ENCODE measurements around the gene FBXW5.

The FBXW5 gene

DNA sequence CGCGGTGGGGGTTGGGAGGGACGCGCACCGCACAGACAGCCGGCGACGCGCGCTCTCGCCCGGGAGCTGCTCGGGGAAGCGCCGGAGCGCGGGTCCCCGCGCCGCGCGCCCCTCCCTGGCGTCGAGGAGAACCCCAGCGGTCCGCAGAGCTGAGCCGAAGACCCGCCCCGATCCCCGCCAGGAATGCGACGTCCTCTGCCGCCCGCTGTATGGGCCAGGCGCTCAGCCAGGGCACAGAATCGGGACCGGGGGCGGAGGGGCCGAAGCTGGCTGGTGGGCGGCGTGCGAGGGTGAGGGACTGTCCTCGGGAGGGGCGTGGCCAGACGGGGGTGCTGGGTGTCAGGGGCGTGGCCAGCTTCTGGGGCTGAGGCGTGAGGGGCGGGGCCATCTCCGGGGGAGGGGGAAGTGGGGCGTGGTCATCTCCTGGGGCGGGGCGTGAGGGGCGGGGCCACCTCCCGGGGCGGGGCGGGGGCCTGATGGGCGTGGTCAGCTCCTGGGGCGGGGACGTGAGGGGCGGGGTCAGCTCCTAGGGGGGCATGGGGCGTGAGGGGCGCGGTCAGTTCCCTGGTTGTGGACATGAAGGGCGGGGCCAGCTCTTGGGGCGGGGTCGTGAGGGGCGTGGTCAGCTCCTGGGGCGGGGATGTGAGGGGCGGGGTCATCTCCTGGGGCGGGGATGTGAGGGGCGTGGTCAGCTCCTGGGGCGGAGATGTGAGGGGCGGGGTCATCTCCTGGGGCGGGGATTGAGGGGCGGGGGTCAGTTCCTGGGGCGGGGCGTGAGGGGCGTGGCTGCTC, 33.7 kb upstream of the FBXW5 start:
- peak; percentile 40 to 60 (median 47) for DNase-seq (ENCODE audit: low read depth in 3 of 3)

DNA sequence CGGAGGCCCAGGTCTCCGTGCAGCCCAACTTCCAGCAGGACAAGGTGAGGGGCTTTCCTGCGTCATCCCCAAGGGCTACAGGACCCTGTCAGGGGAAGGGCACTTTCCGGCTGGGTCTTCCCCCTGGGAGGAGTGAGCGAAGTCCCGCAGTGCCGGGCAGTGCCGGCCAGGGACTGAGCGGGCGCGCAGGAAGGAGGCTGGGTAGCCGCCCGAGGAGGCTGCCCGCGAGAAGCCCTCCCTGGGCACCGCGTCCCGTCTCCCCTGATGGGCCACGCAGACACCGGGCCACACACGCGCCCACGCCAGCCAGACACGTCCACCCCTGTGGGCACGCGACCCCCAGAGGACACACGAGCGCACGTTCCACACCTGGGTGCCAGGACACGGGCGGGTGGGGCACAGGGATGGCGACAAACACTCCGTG, 33.1 kb upstream of the FBXW5 start:
- no peak for DNase-seq (ENCODE audit: low read depth in 3 of 3)

DNA sequence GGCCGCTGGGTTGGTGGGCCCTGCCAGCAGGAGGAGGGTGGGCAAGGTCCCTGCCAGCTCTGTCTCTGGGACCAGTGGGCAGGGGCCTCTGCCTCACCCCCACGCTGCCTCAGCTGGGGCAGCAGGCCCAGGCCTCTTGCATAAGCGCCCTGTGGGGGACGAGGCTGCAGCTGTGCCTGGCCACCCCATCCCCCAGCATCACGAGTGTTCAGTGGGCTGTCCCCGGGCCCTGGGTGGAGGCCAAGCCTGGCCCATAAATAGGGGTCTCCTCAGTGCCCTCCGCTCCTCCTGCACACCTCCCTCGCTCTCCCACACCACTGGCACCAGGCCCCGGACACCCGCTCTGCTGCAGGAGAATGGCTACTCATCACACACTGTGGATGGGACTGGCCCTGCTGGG, 32.7 kb upstream of the FBXW5 start, which contains the start of gene PTGDS:
TSS of gene PTGDS (plus strand) at position 282 of the 400 bp plus-strand sequence. CDS start at position 357, 75 bp downstream.
- DNase-seq (ENCODE audit: low read depth in 3 of 3) = no peak

DNA sequence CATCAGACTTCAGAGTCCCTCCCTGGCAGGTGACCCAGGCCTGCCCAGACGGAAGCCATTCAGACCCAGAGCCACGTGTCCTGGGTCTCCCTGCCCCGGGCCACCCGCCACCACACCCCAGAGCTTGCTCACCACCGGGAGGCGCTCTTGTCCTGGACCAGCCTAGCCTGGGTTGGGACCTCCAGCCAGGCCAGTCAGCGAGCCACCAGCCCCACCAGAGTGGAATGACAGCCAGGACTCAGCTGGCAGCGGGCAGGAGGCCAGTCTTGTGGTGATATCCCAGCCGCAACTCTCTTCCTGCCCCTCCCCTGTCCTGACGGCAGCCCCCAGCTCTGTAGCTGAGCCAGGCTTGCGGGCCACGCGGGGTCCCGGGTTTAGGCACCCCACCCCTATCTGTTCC, 31.1 kb upstream of the FBXW5 start:
- DNase-seq (ENCODE audit: low read depth in 3 of 3) = no peak

DNA sequence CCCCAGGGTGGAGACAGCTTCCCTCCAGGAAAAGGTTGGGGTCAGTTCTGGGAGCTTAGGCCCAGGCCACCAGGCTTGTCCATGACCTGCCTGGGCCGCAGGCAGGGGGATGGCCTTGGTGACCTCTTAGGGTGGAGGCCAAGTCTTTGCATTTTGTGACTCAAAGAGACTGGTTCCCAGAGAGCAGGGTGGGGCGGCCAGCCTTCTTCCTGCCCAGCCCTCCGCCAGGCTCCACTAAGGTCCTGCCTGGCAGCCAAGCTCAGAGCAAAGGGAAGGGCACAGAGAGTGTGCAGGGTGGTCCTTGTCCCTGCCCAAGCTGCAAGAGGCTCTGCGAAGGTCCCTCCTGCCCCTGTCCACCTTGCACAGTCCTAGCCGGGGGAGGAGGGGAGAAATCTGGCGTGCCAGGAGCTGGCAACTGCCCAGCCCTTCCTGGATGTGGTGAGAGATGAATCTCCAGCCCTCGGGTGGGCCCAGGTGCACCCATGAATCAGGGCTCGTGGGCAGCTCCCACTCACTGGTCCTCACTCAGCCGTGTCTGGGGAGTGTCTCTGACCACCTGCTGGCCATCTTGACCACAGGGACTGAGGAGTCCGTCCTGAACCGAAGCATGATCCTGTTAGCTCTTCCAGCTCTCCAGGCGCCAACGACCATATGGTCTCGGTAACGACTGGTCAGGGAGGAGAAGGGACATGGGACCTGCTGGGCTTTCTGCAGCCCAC, 30.4 kb upstream of the FBXW5 start:
- no peak for DNase-seq (ENCODE audit: low read depth in 3 of 3)

DNA sequence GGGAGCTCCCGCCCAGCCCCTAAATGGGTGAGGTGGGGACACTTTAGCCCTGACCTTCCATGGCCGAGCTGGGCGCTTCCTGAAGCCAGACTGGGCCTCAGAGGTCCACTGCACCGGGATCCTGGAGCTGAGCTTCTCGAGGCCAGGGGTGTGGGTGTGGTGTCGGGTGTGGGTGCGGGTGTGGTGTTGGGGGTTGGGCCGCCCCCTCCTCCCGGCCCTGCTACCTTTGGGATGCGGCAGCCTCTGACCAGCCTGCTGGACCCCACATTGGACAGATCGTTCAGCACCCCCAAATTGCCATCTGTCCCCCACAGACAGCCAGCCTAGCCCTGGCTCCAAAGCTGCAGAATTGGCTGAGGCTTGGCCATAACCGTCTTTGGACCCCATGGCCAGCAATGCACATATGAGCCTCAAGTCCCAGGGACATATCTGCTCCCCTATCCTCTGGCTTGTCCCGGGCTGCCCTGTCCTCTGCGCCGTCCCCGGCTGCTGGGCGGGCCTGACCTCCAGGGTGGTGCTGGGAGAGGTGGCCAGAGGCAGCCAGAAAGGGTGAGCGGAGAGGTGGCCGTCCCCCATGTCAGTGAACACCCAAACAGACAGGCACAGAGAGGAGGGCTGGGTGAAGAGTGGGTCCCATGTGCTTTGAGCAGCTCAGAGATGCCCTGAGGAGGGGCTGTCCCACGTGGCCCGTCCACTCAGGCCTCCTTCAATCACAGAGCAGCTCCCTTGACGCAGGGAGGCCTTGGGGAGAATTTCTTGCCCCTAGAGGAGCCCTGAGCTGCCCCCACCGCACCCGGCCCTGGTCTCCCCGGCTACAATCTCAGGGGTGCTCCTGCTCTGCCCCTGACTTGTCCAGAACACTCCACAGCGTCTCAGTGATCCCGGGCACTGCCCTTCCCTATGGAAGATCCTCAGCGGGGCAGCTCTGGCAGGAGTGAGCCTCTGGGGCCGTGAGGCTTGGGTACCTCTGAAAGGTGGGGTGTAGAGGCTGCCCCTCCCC, 29.4 kb upstream of the FBXW5 start:
- no peak for DNase-seq (ENCODE audit: low read depth in 3 of 3)

DNA sequence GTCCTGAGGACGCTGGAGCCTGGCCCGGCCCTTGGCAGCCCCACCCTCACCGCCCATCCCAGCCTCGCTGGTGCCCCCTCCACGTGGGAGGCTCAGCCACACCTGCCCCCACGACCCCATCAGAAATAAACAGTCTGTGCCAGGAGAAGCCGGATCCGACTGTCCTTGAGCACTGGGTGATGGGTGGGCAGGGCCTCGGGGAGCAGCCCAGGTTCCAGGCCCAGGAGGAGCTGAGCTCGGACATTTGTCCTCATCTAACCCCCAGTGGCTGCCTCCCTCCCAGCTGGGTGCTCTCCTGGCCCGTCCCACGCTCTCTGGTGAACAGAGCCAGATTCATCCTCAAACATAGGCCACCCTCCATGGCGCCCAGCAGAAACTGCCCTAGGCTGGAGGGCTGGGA, 28.2 kb upstream of the FBXW5 start:
- no peak for DNase-seq (ENCODE audit: low read depth in 3 of 3)

DNA sequence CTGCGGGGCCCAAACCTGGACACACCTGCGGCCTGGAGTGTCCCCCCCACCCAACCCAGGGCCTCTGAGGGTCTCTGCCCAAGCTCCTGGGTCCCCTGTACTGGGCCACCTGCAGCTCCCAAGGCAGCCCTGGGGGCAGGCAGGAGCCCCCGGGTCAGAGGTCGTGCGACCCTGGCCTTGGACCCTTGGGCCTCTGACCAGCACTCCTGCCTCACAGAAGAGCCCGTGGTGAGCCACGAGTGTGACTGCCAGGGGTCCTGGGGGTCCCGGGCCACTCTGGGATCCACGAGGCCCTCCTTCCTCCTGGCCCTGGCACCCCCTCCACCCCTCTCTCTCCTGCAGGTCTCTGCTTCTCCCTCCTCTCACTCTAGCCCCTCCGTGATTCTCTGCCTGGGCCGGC, 27.8 kb upstream of the FBXW5 start:
- DNase-seq (ENCODE audit: low read depth in 3 of 3) = no peak

DNA sequence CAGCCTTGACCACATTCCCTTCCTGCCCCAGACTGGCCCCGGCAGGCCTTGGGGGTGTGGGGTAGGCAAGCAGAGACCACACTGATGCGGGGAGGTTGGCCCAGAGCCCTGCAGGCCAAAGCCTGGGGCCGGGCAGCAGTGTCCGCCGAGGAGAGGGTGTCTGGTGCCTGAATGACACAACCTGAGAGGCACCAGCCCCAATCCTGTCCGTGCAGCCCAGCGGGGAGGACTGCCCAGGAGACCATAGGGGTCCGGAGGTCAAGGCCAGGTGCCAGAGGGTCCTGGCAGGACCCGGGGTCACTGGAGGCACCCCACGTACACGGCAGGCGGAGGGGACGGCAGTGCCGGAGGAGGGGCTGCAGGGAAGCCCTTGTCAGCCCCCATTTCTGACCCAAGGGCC, 27.2 kb upstream of the FBXW5 start:
- DNase-seq (ENCODE audit: low read depth in 3 of 3) = no peak

DNA sequence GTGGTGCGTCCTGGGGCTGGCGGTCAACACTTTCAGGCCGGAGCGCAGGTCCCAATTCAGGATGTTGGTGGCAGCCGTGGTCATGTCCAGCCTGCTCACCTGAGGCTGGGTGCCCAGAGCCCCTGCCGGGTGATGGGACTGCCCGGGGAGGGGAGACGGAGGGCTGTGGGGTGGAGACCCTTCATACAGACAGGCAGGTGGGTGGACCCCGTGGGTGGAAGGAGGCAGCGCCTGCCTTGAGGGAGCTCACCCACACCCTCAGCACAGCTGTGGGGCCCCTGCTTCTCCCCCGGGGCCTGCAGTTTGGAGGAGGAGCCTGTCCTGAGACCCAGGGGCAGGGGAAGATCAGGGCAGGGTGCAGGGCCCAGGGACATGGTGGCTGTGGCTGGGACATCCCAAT, 25.8 kb upstream of the FBXW5 start:
- DNase-seq (ENCODE audit: low read depth in 3 of 3) = no peak

DNA sequence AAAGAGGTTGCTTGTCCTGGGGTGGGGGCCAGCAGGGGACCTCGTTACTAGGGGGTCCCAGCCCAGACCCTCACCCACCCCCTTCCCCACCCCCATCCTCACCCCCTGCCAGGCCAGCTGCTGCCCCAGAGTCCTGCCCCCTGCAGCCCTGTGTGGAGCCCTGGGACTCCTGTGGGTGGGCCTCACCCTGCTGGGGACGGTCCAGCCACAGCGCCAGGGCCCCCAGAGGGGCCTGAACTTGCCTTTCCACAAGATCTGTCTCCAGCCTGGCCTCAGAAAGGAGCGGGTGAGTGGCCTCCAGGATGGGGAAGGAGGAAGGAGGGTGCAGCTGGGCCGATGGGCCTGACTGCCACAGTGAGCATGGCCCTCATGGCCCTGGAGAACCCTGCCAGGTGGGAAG, 25.2 kb upstream of the FBXW5 start:
- DNase-seq (ENCODE audit: low read depth in 3 of 3) = no peak

DNA sequence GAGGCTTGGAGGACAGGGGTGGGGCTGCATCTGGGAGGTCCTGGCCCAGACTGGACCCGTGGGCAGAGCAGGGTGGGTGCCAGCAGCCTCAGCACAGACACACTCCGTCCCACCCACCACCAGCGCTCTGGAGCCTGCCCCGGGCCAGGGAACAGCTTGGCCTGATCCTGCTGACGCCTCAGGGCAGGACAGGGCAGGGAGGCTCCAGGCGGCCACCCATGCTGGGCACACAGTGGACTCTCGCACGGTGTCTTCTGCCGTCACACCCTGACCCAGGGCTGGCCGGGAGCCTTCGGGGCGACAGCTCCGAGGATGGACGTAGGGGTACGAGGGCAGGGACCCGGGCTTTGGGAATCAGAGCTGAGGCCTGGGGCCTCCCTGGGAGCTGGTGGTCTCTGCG, 24.6 kb upstream of the FBXW5 start:
- no peak for DNase-seq (ENCODE audit: low read depth in 3 of 3)

DNA sequence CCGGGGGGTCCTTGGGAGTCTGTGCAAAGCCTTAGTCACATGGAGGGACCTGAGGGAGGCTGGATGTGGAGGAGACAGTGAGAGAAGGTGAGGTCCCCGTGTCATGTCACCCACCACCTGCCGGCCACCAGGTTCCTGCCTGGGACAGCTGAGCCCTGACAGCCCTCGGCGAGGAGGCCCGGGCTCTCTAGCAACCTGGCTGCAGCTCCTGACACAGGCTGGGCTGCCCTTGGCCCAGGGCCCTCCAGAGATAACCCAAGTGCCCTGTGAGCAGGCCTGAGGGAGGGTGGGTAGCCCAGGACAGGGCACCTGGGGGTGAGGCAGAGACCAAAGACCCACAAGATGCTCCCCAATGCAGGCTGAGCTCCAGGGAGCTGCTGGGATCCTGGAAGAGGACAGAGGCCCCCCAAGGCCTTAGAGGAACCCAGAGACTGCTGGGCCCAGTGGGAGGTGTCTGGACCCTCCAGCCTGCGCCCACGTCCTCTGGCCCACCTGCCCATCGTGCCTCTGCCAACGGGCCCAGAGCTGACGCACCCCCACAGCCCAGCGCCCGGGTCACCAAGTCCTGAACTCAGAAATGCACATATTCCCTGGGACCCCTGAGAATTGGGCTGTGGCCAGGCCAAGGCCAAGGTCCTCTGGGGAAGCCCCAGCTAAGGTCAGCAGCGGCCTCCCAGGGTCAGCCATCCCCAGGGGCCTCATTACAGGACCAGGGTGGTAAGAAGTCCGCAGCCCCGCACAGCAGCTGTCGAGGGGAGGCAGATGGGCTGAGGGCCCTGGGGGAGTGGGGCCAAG, 24.0 kb upstream of the FBXW5 start:
- DNase-seq (ENCODE audit: low read depth in 3 of 3) = no peak

DNA sequence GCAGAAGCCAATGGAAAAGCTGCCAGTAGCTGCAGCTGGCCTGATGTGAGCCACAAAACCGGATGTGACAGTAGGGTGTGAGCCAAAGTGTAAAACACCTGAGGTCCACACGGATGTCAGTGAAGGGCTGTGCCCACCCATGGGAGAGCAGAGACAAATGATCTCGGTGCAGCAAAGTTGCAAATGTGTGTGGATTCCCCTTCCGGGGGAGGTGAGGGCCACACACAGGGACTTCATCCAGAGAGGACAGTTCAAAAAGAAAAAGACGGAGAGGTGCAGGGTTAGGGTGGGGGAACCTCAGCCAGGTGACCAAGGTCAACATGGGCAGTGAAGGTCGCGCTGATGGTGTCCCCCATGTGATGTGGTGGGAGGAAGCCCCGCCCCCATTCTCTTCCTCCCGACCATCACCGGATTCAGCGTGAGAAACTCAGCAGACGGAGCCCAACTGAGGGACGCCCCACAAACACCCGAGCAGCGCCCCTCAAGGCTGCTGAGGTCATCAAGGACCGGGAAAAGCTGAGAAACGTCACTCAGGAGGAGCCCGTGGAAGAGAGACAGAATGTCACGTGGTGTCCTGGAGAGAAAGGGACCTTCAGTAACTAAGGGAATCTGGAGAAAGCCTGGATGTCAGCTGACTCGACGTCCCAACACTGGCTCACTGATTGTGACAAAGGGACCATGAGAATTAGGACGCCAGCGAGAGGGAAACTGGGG, 21.4 kb upstream of the FBXW5 start:
- DNase-seq (ENCODE audit: low read depth in 3 of 3) = no peak

DNA sequence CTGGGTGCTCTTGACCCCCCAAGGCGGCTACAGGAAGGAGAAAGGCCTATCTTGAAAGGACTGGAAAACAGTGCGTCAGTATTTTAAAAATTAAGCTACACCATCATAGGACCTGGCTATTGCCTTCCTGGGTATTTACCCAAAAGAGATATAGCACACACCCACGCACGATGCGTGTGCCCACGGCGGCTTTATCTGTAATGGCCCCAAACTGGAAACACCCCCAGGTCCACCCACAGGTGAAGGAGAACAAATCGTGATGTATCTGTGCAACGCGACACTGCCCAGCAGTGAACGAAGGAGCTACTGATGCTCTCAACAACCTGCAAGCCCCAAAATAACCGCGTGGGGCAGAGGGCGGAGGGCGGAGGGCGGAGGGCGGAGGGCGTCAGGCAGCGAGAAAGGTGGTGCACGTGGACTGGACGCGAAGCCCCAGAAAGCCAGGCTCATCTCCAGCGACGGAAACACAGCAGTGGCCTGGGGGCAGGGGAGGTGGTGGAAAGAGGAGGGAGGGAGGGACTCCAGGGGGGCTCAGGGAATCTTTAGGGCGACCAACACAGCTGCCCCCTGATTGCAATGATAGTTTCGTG, 20.4 kb upstream of the FBXW5 start:
- DNase-seq (ENCODE audit: low read depth in 3 of 3) = no peak

DNA sequence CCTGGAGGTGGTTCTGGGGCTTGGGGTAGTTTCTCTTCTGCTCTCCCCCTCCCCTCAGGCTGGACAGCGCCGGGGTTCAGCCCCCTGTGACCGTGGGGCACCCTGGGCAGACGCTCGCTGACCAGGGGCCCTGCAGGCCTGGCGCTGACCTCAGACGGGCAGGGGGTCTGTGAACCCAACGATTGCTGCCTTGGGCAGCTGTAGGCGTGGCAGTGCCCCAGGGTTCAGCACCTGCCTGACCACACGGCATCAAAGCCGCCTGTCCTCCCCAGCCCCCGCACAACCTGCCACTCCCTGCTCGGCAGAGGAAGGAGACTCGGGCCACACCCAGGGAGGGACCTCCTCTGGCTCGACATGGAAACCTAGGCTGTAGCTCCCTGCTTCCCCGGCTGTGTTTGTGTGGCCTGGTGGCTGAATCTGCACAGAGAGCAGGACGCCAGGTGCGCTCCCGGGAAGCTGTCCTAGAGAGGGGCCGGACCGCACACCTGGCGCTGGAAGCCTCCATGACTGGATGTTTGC, 19.7 kb upstream of the FBXW5 start:
- no peak for DNase-seq (ENCODE audit: low read depth in 3 of 3)

DNA sequence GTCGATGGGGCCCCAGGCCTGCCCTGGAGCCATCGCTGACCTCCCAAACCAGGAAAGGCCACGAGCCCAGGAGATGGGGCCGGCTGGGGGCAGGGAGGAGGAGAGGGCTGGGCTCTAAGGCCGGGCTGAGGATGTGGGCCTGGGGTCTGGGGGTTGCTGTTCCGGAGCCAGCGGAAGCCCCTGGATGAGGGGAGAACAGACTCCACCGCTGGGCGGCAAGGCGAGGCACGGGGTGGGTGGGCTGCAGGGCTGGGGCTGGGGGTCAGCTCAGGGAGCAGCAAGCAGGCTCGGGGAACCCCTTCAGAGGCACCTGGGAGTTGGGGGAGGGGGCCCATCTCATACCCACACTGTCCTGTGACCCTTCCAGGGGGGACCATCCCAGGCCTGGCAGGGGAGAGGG, 19.2 kb upstream of the FBXW5 start:
- DNase-seq (ENCODE audit: low read depth in 3 of 3) = no peak

DNA sequence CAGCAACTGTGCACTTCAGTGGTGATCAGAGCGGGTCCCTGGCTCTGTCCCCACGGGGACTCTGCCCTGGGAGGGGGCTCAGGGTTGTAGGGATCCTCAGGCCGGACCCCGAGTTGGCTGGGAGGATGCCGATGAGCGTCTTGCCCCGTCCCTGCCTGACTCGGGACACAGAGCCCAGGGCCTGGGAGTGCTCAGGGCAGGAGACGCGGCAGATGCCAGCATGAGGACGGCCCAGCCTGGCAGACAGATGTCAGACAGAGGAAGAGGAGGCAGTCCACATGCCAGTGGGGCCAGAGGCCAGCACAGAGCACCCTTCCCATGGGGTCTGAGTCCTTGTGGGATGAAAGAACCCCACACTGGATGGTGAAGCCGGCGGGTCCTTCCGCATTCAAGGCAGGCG, 18.8 kb upstream of the FBXW5 start:
- DNase-seq (ENCODE audit: low read depth in 3 of 3) = no peak

DNA sequence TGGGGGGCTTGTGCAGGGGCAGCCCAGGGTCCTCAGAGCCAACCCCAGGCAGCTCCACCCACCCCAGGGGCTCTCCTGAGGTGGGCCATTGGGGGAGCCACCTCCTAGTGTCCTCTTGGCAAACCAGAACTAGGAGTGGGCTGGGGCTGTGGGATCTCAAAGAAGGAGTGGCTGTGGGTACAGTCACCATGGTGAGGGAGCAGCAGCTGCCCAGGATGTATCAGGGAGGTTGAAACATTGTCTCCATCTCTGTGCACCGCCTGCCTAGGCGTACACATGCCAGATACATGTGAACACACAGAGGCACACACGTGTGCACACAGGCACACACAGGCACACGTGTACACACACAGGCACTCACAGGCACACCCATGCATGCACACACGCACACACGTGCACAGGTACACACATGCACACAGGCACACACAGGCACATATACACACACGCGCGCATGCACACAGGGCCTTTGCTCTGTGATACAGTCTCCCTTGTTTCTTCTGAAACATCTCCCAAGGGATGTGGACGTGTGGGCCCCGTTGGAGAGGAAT, 18.2 kb upstream of the FBXW5 start:
- DNase-seq (ENCODE audit: low read depth in 3 of 3) = no peak

DNA sequence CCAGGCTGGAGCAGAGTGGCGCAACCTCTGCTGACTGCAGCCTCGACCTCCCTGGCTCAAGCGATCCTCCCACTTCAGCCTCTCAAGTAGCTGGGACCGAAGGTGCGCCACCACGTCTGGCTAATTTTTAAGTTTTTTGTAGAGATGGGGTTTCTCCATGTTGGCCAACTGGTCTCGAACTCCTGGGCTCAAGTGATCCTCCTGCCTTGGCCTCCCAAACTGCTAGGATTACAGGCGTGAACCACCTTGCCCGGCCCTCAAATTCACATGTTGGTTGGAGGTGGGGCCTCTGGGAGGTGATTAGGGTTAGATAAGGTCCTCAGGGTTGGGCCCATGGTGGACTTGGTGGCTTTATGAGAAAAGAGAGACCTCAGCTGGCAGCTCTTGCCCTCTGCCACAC, 17.6 kb upstream of the FBXW5 start:
- no peak for DNase-seq (ENCODE audit: low read depth in 3 of 3)
